Coronary artery (tissue), 2 donors: Measurements from ENCODE around the gene FRG2C.

Source experiments
- DNase-seq: peaks from one replicate; pipeline ENCODE4 v3.0.0-alpha.2; 2017; ENCODE audit warnings: low spot score
- H3K27ac ChIP-seq, 2 donors: fragments of 200-600 bp; sonication (generic); one replicate each; pipeline ENCODE4 v1.5.1; 2016 to 2019
- H3K4me3 ChIP-seq: fragments of 200-600 bp; sonication (generic); 2 replicates; pipeline ENCODE4 v1.5.1; 2016; ENCODE audit warnings: mild to moderate bottlenecking, moderate library complexity
- CTCF ChIP-seq: fragments of 200-600 bp; sonication (generic); IDR thresholded peaks from one replicate; pipeline ENCODE4 v1.5.1; 2019; ENCODE audit warnings: antibody characterized with exemption

Gene FRG2C

GRCh38 chr3:75687323-75687722 lies 23.2 kb downstream of the FRG2C start:
- TF ChIP-seq CTCF, result no peak
- DNase-seq, result no peak
- Histone ChIP-seq H3K4me3 (no peak overlapping the region), H3K27ac (no peak overlapping the region)

GRCh38 chr3:75692061-75692460 lies 27.9 kb downstream of the FRG2C start:
- DNase-seq, result no peak
- no peak overlapping the region for H3K27ac ChIP-seq
- no peak for TF ChIP-seq CTCF
- no peak overlapping the region for H3K4me3 ChIP-seq
